Measurements from ENCODE around the gene SEC23IP.

Gene SEC23IP

DNA sequence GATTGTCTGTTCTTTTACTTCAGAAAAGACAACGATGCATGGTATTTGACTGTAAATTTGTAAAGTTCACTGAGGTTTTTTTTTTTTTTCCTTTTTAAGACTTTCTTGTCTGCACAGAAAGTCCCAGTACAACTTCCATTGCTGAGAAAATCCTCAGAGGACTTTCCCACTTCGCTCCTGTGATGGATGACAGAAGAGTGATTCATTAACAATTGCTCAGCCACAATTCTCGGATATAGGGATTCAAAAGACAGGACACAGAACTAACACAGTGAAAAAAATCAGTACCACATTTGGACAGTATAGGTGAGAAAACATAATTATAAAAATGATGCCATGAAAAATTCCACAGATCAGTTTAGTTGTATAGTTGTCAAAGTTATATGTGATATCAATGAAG, 48.0 kb downstream of the SEC23IP start:
- no peak for DNase-seq (ENCODE audit: low spot score)

DNA sequence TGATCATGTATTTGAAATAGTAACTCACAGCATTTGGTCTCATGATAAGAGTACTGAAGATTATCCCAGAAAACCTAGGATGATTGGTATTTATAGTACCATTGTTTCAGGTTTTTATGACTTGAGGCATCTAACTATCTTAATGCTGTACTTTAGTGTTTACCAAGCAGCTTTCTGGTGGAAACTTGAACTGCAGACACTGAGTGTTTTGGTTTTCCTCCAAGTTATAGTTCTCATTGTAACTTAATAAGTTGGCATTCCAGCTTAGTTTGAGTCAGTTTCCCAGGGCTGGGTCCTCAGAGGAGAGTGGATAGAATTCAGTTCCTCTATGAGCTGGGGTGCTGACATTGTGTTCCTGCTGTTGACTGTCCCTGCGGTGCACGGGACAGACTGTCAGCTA, 50.4 kb downstream of the SEC23IP start:
- no peak for DNase-seq (ENCODE audit: low spot score)

DNA sequence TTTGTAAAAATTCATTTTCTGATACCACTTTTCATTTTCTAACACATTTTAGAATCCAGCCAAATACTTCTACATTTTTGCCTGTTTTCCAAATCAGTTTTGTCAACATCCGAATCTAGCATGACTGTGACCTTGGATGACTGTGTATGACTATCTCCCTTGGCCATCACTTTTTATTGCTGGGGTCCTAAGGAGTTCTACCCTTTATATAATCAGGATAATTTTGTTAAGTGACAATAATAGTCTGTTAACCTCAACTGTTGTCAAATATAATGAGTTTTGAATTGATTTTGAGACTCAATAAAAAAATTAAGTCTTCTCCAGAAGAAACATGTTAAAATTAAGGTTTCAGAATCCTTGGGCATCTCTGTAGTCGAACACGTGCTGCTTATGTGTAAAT, 53.3 kb downstream of the SEC23IP start:
- DNase-seq (ENCODE audit: low spot score), result no peak

DNA sequence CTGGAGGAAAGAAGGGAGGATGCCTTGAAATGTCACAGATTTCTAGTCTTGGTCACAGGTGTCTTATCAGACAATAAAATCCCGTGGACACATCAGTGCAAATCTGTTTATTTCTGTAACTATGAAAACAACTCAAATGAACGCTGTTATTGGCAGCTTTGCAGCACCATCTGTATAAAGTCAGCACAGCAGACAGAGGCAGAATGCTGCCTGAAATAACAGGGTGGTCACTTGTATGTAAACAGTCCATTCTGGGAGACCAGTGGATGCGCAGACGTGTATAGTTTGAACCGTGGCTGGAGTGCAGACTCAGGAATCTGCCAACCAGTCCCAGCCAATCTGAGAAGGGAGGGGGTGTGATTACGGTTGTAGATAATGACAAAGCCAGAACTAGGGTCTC, 54.8 kb downstream of the SEC23IP start:
- no peak for DNase-seq (ENCODE audit: low spot score)

DNA sequence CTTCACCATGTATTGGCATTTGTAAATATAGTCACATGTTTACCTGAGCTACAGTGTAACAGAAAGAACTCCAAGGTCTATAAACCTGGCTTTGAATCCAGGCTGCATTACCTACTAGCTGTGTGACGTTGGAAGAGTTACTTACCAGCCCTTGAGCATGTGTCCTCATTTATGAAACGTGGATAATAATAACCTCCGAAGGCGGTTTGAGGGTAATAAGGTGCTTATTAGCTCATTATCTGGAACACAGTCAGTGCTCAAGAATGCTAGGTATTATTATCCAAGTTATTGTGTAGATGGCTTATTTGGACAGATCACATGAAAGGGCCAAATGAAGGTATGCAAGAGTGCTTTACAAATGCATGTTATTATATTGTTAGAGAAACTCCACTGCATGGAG, 64.9 kb downstream of the SEC23IP start:
- DNase-seq (ENCODE audit: low spot score), result no peak

DNA sequence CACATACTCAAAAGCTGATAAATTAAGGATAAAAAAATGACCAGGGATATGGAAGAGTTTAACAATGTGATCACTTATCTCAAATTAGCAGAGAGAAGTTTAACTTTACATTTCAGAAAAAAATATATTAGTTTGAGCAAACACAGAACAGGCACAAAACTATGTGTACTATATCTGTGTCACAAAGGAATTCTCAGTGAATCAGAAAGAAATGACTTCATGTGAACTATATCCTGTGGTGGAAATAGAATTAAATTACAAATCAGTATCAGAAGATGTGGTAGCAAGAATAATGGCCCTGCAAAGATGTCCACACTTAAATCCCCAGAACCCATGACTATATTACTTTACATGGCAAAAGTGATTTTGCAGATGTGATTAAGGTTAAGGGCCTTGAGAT, 70.3 kb downstream of the SEC23IP start:
- DNase-seq (ENCODE audit: low spot score), result no peak

DNA sequence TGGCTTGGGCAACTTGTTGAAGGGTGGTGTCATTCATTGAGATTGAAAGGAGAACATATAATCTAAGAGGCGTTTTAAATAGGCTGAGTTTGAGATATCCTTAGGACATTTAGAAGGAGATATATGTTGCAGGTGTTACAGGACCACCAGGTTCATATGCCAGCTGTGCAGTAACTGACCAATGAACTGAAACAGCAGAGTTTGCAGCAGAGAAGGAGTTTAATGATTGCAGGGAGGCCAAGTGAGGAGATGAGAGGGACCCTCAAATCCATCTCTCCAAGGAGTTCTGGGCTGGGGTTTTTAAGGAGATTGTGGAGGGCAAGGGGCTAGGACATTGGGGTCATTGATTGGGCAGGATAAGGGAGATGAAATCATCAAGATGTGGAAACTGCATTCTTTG, 74.5 kb downstream of the SEC23IP start:
- no peak for DNase-seq (ENCODE audit: low spot score)

DNA sequence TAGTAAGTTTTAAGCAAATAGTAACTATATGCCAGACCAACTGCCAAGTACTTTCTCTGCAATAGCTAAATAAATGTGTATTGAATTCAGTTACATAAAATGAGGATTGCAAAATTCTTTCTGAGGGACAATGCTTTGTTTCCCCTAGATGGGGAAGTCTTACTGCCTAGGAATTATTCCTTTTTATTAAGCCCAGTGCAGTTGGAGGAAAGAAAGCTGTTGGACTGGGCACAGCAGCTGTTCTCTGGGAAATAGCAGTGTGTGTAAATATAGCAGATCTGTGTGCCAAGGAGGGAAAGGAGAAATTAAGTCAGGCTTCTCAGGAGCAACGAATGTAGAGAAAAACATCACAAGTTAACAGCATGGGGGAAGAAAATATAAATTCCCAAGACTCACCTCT, 77.1 kb downstream of the SEC23IP start:
- no peak for DNase-seq (ENCODE audit: low spot score)

DNA sequence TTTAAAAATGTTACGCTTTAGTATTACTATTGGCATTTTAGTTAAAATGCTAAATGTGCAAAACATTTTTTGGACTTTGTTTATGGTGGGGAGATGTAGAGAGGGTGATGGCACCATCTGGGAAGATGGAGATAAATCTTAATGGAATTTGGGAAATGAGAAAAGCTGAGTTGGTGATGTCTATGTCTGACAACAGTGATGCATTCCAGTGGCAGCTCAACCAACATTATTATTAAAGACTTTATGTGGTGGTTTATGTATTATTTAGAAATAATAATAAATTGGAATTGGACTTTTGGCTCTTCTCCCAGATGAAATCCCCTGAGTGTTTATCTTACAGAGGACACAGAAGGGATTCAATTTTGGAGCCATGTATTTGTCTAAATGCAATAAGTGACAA, 77.6 kb downstream of the SEC23IP start:
- no peak for DNase-seq (ENCODE audit: low spot score)

DNA sequence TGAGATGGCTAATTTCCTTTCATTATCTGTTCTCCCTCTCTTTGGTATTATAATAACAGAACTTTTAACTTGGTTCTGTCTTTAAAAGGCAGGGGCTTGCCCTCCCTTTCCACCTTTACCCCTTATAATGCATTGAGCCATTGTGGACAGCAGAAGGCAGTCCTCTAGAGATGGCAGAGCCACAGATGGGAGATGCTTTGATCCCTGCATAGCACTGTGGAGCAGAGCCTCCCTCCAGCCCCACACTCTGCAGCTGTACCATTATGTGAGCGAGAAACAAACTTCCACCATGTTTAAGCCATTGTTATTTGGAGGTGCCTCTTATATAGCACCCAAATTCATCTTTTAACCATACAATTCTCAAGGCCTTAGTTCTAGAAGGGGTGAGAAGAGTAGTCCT, 78.4 kb downstream of the SEC23IP start:
- no peak for DNase-seq (ENCODE audit: low spot score)

DNA sequence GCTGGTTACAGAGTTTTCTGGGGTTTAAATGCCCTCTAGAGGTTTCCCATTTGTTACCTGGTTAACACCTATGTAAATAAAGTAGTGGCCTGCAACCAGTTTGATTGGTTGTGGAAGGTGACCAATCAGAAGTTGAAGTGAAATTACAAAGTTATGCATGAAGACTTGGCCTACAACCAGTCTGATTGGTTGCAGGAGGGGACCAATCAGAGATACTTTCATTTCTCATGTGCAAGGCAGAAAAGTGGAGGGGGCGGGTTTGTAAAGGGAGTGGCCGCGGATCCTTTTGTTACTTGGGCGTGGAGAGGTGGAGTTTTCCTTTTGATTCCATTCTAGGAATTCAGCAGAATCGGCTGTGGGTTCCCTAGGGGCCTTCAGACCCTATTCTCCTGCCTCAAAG, 80.8 kb downstream of the SEC23IP start:
- no peak for DNase-seq (ENCODE audit: low spot score)

DNA sequence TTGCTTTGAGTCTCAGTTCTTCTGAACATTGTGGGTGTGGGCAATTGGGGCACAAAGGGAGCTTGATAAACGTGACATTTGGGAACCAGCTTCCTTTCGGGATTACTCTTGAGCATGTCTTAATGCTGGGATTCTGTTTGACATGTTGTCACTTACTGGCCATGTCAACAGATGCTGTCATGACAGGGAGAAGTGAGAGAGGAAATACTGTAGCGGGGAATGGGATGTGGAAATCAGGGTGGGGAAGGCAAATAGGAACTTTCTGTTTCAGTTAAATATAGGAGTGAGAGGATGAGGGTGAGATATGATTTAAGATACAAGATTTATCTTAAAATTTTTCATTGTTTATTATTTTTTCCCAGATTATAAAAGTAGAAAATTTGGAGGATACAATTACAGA, 83.9 kb downstream of the SEC23IP start:
- no peak for DNase-seq (ENCODE audit: low spot score)

DNA sequence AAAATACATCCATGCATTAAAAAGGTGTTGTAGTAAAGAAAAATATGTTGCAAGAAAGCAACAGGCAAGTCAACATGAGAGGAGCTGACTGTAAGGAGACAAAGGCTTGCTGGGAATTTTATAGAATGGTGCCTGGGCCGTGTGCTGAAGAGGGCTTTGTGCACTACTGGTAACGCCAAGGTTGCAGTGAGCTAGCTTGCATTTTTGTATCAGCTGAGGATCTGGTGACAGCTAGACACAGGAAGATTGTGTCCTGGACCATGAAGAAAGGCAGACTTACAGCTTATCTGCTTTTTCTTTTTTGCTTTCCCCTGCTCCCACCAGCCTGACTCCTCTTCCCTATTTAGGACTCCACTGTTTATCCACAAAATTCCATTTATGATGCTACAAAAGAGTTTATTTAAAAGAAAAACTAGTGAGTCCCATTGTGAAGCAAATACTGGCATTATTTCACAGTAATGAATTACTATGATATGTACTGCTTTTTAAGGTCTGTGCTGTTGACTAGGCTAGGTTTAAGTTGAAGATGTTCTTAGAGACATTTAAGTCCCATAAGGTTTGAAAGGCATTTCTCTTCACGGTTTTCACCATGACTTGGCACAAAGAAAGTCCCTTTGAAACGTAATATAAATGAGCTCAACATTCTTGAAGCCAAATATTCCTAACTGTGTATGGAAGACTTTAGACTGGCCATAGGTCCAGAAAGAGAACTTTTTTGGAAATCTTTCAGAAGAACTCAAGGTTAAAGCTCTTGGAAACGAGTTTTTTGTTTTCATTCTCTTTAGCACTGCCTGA, 88.6 kb downstream of the SEC23IP start:
- DNase-seq (ENCODE audit: low spot score), result no peak

DNA sequence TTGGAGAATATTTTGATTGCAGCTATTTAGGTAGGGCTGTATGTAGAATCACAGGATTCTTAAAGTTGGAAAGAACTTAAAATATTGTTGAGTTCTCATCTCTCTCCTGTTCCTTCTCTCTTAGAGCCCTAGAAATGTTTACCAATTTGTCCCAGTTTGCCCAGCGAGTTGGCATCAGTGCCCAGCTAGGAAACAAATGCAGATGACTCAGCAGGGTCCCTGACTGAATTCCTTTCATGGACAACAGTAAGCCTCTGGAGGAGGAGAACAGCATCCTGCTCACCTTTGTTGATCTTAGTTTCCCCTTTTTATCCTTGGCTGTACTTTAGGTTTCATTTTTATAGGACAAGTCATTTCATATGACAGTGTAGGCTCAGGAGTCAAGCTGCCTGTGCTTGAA, 89.3 kb downstream of the SEC23IP start:
- no peak for DNase-seq (ENCODE audit: low spot score)

DNA sequence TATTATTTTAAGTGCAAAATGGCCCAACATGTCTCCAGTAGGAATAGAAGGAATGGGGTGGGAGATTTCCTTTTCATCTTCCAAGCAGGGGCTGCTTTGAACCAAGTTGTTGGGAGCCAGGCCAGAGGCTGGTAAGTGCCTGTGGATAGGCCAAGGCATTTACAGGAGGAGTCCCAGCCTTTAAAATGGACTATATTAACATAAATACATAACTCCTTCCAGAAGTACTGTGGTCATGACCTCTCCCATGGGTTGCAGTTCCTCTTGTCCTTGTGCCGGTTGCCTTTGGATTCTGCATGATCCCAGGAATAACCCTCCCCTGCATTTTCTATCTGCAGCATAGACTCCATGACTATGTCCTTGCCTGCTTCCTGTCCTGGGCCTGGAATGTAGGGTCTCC, 95.8 kb downstream of the SEC23IP start:
- no peak for DNase-seq (ENCODE audit: low spot score)

DNA sequence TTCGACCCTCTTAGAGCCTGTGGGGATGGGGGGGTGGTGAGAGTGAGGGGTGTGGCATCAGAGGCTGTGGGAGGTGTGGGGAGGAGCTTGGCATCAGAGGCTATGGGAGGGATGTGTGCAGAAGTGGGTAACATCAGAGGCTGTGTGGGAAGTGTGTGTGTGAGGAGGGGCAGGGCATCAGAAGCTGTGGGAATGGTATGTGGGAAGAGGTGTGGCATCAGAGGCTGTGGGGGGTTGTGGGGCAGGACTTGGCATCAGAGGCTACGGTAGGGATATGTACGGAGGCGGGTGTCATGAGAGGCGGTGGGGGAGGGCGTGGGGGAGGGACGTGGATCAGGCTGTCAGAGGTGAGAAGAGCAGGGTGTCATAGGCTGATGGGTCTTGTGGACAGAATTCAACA, 97.4 kb downstream of the SEC23IP start:
- DNase-seq (ENCODE audit: low spot score), result no peak

DNA sequence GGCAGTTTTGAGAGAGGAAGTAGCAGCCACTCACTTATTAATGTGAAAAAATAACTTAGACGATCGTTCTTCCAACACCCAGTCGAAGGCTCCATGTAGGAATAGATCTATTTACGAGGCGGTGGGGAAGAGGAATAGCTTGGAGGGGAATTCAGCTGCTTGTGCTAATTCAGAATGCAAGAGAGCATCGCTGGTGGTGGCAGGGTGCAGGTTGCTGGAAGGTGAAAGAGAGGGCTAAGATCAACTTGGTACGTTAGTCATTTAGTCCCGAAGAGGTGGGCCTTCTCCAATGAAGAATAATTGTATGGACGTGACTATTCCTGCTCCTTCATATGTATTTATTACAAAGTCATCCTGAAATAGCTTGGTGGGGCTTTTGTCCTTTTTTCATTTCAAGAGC, 98.5 kb downstream of the SEC23IP start:
- DNase-seq (ENCODE audit: low spot score), result no peak

DNA sequence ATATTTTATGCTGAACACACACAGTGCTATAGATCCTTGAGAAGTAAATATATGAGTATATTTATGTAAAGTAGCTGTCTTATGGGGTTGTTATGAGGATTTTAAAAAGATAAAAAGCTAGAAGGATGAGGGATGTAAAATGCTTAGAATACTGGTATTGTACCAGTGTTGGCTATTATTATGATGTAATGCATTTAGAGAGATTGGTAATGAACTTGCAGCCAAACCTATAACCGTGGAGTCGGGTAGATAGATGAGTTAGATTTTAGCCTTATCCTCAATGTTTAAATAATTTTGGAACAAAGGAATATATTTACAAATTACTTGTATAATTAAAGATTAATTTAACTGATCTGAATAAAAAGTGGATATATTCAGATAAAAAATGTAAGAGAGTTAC, 99.3 kb downstream of the SEC23IP start:
- no peak for DNase-seq (ENCODE audit: low spot score)

Measured in HuH-7 (cell line).